ENCODE measurements around the gene DSG1.

DSG1 gene

DNA sequence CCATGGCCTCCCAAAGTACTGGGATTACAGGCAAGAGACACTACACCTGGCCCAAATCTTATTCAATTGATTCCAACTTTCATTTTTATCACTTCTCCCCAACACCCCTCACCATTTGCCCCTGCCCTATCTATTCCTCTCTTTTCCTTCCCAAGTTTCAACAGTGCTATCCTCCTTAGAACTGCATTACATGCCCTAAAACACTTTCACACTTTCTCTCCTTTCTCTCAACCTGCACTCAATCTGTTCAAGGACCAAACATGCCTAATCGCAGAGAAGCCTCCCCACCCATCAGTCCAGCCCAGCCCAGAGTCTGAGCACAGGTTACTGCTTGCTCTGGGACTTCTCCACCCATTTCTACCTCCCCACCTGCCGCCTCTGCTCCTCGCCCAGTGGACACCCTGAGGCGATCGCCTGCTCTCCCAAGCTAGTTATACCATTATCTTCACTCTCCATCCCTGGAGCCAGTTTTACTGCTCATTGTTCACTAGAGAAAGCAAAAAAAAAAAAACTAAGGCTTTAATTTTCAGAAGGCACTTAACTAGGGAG is 23.7 kb upstream of the DSG1 start:
- H3K23ac ChIP-seq (ENCODE audit: low read length), result no peak overlapping the region
- H4K8ac ChIP-seq (ENCODE audit: low read depth, low read length), result no peak overlapping the region
- H3K36me3 ChIP-seq (ENCODE audit: control insufficient read depth, insufficient read depth, low read length), result no peaks in the 10 kb centered on the region
- no peak overlapping the region for H2BK120ac ChIP-seq (ENCODE audit: low read depth, low read length)
- no peak overlapping the region for H2AK5ac ChIP-seq (ENCODE audit: low read length)
- H3K4me3 ChIP-seq (ENCODE audit: low read length), result no peak overlapping the region
- no peak overlapping the region for H2BK5ac ChIP-seq (ENCODE audit: low read length)
- WGBS (ENCODE audit: extremely low coverage, insufficient coverage, low lambda C conversion rate), result no CpG with 5 or more reads among the region's 5 CpGs
- no peak overlapping the region for H3K9ac ChIP-seq (ENCODE audit: low read length)
- H3K4me1 ChIP-seq (ENCODE audit: control insufficient read depth, low read depth, low read length), result no peaks in the 10 kb centered on the region
- H3K79me1 ChIP-seq (ENCODE audit: low read length), result no peaks in the 10 kb centered on the region
- H3K4ac ChIP-seq (ENCODE audit: low read depth, low read length), result no peak overlapping the region
- no peaks in the 10 kb centered on the region for H3K27me3 ChIP-seq (ENCODE audit: insufficient read depth, low read length, poor library complexity)
- no peak overlapping the region for H2BK15ac ChIP-seq (replicated peaks; ENCODE audit: low read depth)
- no peak for DNase-seq
- no peak overlapping the region for H3K4me2 ChIP-seq (ENCODE audit: low read length)
- H3K27ac ChIP-seq (ENCODE audit: low read depth, low read length), result no peak overlapping the region
- H3K56ac ChIP-seq (ENCODE audit: low read length), result no peak overlapping the region
- no peak overlapping the region for H3K18ac ChIP-seq (ENCODE audit: low read length)
- H4K5ac ChIP-seq (ENCODE audit: low read length), result no peak overlapping the region
- no peaks in the 10 kb centered on the region for H3K79me2 ChIP-seq (ENCODE audit: control insufficient read depth, insufficient read depth, low read length)

GRCh38 chr18:31297248-31297647 is 20.7 kb upstream of the DSG1 start:
- peak; percentile 25 for DNase-seq
- no CpG with 5 or more reads among the region's 2 CpGs for WGBS (ENCODE audit: extremely low coverage, insufficient coverage, low lambda C conversion rate)
- H3K4ac ChIP-seq (ENCODE audit: low read depth, low read length), result no peak overlapping the region
- no peaks in the 10 kb centered on the region for H3K36me3 ChIP-seq (ENCODE audit: control insufficient read depth, insufficient read depth, low read length)
- no peak overlapping the region for H4K8ac ChIP-seq (ENCODE audit: low read depth, low read length)
- no peak overlapping the region for H4K5ac ChIP-seq (ENCODE audit: low read length)
- H3K18ac ChIP-seq (ENCODE audit: low read length), result no peak overlapping the region
- no peak overlapping the region for H3K4me3 ChIP-seq (ENCODE audit: low read length)
- no peak overlapping the region for H2BK15ac ChIP-seq (replicated peaks; ENCODE audit: low read depth)
- no peaks in the 10 kb centered on the region for H3K79me2 ChIP-seq (ENCODE audit: control insufficient read depth, insufficient read depth, low read length)
- no peak overlapping the region for H3K23ac ChIP-seq (ENCODE audit: low read length)
- H3K9ac ChIP-seq (ENCODE audit: low read length), result no peak overlapping the region
- H3K79me1 ChIP-seq (ENCODE audit: low read length), result no peaks in the 10 kb centered on the region
- H2BK120ac ChIP-seq (ENCODE audit: low read depth, low read length), result no peak overlapping the region
- H2AK5ac ChIP-seq (ENCODE audit: low read length), result no peak overlapping the region
- no peak overlapping the region for H3K27ac ChIP-seq (ENCODE audit: low read depth, low read length)
- H3K27me3 ChIP-seq (ENCODE audit: insufficient read depth, low read length, poor library complexity), result no peaks in the 10 kb centered on the region
- peaks cover 4% of the 10 kb centered on the region for H3K4me1 ChIP-seq (ENCODE audit: control insufficient read depth, low read depth, low read length)
- H3K4me2 ChIP-seq (ENCODE audit: low read length), result no peak overlapping the region
- H3K56ac ChIP-seq (ENCODE audit: low read length), result no peak overlapping the region
- H2BK5ac ChIP-seq (ENCODE audit: low read length), result no peak overlapping the region

DNA sequence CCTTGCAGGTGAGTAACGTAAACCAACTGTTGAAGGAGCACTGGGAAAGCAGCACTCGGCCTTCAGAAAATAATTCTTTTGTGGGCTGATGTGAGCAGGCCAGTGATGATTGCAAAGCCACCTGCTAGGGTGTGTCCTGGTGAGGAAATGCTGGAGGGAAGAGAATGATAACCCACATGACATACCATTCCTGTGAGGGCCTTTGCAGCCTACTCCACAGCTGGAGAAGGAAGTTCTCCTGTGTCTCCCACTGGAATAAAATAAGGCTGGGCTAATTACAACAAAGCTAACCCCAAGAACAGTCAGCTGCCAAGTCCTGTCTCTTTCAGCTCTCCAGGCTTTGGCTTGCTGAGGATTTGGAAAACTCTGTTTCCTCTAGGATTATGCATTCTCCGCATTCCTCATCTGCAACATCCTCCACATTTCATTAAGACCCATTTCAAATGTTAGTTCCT is 16.7 kb upstream of the DSG1 start:
- H3K4me2 ChIP-seq (ENCODE audit: low read length), result no peak overlapping the region
- H3K4me1 ChIP-seq (ENCODE audit: control insufficient read depth, low read depth, low read length), result peaks cover 4% of the 10 kb centered on the region
- no peaks in the 10 kb centered on the region for H3K36me3 ChIP-seq (ENCODE audit: control insufficient read depth, insufficient read depth, low read length)
- H3K4ac ChIP-seq (ENCODE audit: low read depth, low read length), result no peak overlapping the region
- no peak overlapping the region for H2BK120ac ChIP-seq (ENCODE audit: low read depth, low read length)
- H2BK5ac ChIP-seq (ENCODE audit: low read length), result no peak overlapping the region
- WGBS (ENCODE audit: extremely low coverage, insufficient coverage, low lambda C conversion rate), result no CpG with 5 or more reads among the region's 3 CpGs
- peak overlapping the region; percentile 23 for H3K27ac ChIP-seq (ENCODE audit: low read depth, low read length)
- H3K4me3 ChIP-seq (ENCODE audit: low read length), result no peak overlapping the region
- no peak overlapping the region for H3K18ac ChIP-seq (ENCODE audit: low read length)
- H2AK5ac ChIP-seq (ENCODE audit: low read length), result no peak overlapping the region
- no peaks in the 10 kb centered on the region for H3K27me3 ChIP-seq (ENCODE audit: insufficient read depth, low read length, poor library complexity)
- no peaks in the 10 kb centered on the region for H3K79me1 ChIP-seq (ENCODE audit: low read length)
- no peak overlapping the region for H3K23ac ChIP-seq (ENCODE audit: low read length)
- H3K9ac ChIP-seq (ENCODE audit: low read length), result no peak overlapping the region
- no peak overlapping the region for H4K8ac ChIP-seq (ENCODE audit: low read depth, low read length)
- no peak overlapping the region for H3K56ac ChIP-seq (ENCODE audit: low read length)
- no peaks in the 10 kb centered on the region for H3K79me2 ChIP-seq (ENCODE audit: control insufficient read depth, insufficient read depth, low read length)
- H4K5ac ChIP-seq (ENCODE audit: low read length), result no peak overlapping the region
- peak; percentile 68 for DNase-seq
- H2BK15ac ChIP-seq (replicated peaks; ENCODE audit: low read depth), result no peak overlapping the region

GRCh38 chr18:31302991-31303390 is 15.0 kb upstream of the DSG1 start:
- Histone ChIP-seq H3K4me1 (ENCODE audit: control insufficient read depth, low read depth, low read length) (peaks cover 4% of the 10 kb centered on the region), H3K18ac (ENCODE audit: low read length) (no peak overlapping the region), H4K8ac (ENCODE audit: low read depth, low read length) (no peak overlapping the region), H3K79me1 (ENCODE audit: low read length) (no peaks in the 10 kb centered on the region), H3K4ac (ENCODE audit: low read depth, low read length) (no peak overlapping the region), H3K23ac (ENCODE audit: low read length) (no peak overlapping the region), H2BK15ac (replicated peaks; ENCODE audit: low read depth) (no peak overlapping the region), H3K4me3 (ENCODE audit: low read length) (no peak overlapping the region), H3K9ac (ENCODE audit: low read length) (no peak overlapping the region), H3K4me2 (ENCODE audit: low read length) (no peak overlapping the region), H3K27me3 (ENCODE audit: insufficient read depth, low read length, poor library complexity) (no peaks in the 10 kb centered on the region), H3K27ac (ENCODE audit: low read depth, low read length) (no peak overlapping the region), H2AK5ac (ENCODE audit: low read length) (no peak overlapping the region), H2BK120ac (ENCODE audit: low read depth, low read length) (no peak overlapping the region), H2BK5ac (ENCODE audit: low read length) (no peak overlapping the region), H3K36me3 (ENCODE audit: control insufficient read depth, insufficient read depth, low read length) (no peaks in the 10 kb centered on the region), H3K56ac (ENCODE audit: low read length) (no peak overlapping the region), H4K5ac (ENCODE audit: low read length) (no peak overlapping the region), H3K79me2 (ENCODE audit: control insufficient read depth, insufficient read depth, low read length) (no peaks in the 10 kb centered on the region)
- DNase-seq, result no peak

GRCh38 chr18:31303771-31304170 is 14.2 kb upstream of the DSG1 start:
- no peak overlapping the region for H3K27ac ChIP-seq (ENCODE audit: low read depth, low read length)
- H3K36me3 ChIP-seq (ENCODE audit: control insufficient read depth, insufficient read depth, low read length), result no peaks in the 10 kb centered on the region

DNA sequence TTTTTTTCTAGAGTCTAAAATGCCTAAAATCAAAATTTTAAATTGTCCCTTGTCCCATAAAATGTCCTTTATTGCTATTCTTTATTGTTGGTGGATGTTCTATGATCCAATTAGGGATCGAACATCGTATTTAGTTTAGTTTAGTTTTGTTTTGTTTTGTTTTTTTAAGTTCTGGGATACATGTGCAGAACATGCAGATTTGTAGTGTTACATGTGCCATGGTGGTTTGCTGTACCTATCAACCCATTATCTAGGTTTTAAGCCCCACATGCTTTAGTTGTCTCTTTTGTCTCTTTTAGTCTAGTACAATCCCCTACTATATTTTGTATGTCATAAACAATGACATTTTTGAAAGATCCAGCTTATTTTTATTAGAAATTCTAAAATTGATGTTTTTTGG is 8.8 kb upstream of the DSG1 start:
- no peak overlapping the region for H3K23ac ChIP-seq (ENCODE audit: low read length)
- no peak overlapping the region for H2BK15ac ChIP-seq (replicated peaks; ENCODE audit: low read depth)
- no CpG with 5 or more reads among the region's 2 CpGs for WGBS (ENCODE audit: extremely low coverage, insufficient coverage, low lambda C conversion rate)
- no peak overlapping the region for H2BK5ac ChIP-seq (ENCODE audit: low read length)
- H3K18ac ChIP-seq (ENCODE audit: low read length), result no peak overlapping the region
- H3K4me3 ChIP-seq (ENCODE audit: low read length), result no peak overlapping the region
- H3K79me1 ChIP-seq (ENCODE audit: low read length), result no peaks in the 10 kb centered on the region
- no peak overlapping the region for H4K8ac ChIP-seq (ENCODE audit: low read depth, low read length)
- no peaks in the 10 kb centered on the region for H3K79me2 ChIP-seq (ENCODE audit: control insufficient read depth, insufficient read depth, low read length)
- H3K4me1 ChIP-seq (ENCODE audit: control insufficient read depth, low read depth, low read length), result no peaks in the 10 kb centered on the region
- H3K4ac ChIP-seq (ENCODE audit: low read depth, low read length), result no peak overlapping the region
- H2AK5ac ChIP-seq (ENCODE audit: low read length), result no peak overlapping the region
- no peak overlapping the region for H3K4me2 ChIP-seq (ENCODE audit: low read length)
- no peak for DNase-seq
- no peak overlapping the region for H3K9ac ChIP-seq (ENCODE audit: low read length)
- H2BK120ac ChIP-seq (ENCODE audit: low read depth, low read length), result no peak overlapping the region
- no peak overlapping the region for H3K56ac ChIP-seq (ENCODE audit: low read length)
- H4K5ac ChIP-seq (ENCODE audit: low read length), result no peak overlapping the region
- no peak overlapping the region for H3K27ac ChIP-seq (ENCODE audit: low read depth, low read length)
- no peaks in the 10 kb centered on the region for H3K27me3 ChIP-seq (ENCODE audit: insufficient read depth, low read length, poor library complexity)
- H3K36me3 ChIP-seq (ENCODE audit: control insufficient read depth, insufficient read depth, low read length), result no peaks in the 10 kb centered on the region

More at GRCh38 chr18:31303771-31304170, 14.2 kb upstream of the DSG1 start:
- Histone ChIP-seq H3K4me1 (ENCODE audit: control insufficient read depth, low read depth, low read length) (peaks cover 4% of the 10 kb centered on the region), H3K4me3 (ENCODE audit: low read length) (no peak overlapping the region), H4K8ac (ENCODE audit: low read depth, low read length) (no peak overlapping the region), H3K23ac (ENCODE audit: low read length) (no peak overlapping the region), H2BK15ac (replicated peaks; ENCODE audit: low read depth) (no peak overlapping the region), H3K27me3 (ENCODE audit: insufficient read depth, low read length, poor library complexity) (no peaks in the 10 kb centered on the region), H2BK5ac (ENCODE audit: low read length) (no peak overlapping the region), H2AK5ac (ENCODE audit: low read length) (no peak overlapping the region), H3K9ac (ENCODE audit: low read length) (no peak overlapping the region), H3K79me2 (ENCODE audit: control insufficient read depth, insufficient read depth, low read length) (no peaks in the 10 kb centered on the region), H3K18ac (ENCODE audit: low read length) (no peak overlapping the region), H2BK120ac (ENCODE audit: low read depth, low read length) (no peak overlapping the region), H3K4me2 (ENCODE audit: low read length) (no peak overlapping the region), H3K4ac (ENCODE audit: low read depth, low read length) (no peak overlapping the region), H4K5ac (ENCODE audit: low read length) (no peak overlapping the region), H3K56ac (ENCODE audit: low read length) (no peak overlapping the region), H3K79me1 (ENCODE audit: low read length) (no peaks in the 10 kb centered on the region)
- DNase-seq, result no peak
- no CpG with 5 or more reads among the region's 3 CpGs for WGBS (ENCODE audit: extremely low coverage, insufficient coverage, low lambda C conversion rate)

All from mesendoderm (in vitro differentiated cells).